Measurements from ENCODE around the gene LACC1. TPM values are rescaled to one million over a fixed set of nuclear protein-coding genes. Genes with fewer than 3 reads are reported as not detected.

LACC1 gene
- total and polyA plus RNA-seq, 2 experiments from 2014 or later: 6.4 to 8.2 TPM

DNA sequence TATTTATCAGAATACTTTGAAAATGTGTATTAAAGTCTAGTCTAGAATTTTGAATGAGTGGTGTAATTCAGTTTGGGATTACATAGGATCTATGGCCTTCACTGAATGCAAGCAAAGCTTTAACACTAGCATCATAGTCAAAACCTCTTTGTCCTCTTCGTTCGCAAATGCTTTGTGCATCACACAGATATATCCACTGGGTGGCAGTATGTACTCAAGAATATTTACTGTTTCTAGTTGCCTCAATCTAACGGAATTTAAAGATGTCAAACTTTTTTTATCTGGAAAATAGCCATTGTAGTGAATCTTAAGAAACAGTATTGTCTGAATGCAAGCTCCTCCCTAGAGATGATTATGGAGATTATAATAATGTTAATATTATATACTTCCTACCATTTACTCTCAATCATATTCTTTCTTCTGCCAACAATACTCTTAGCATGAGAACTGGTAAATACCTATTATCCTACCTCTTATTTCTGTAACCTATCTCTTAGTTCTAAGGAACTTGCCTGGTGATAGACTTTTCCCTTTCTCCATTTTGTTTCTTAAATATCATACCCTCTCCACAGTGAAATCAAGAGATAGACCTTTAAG, 25.8 kb downstream of the LACC1 start:
- H3K9ac ChIP-seq: no peak overlapping the region
- H3K27me3 ChIP-seq (replicated peaks; ENCODE audit: insufficient read depth): no peaks in the 10 kb centered on the region
- in situ Hi-C loops (cut with MboI): loop anchor here (10.0 to 25.0 kb wide), 2 partner anchors 529 to 1057 kb away; no protein-coding TSS in a partner anchor
- H4K20me1 ChIP-seq (ENCODE audit: insufficient read depth): no peaks in the 10 kb centered on the region
- DNase-seq: peak; percentile 81
- no peak overlapping the region for H2AFZ ChIP-seq
- H3F3A ChIP-seq (ENCODE audit: insufficient read depth): no peaks in the 10 kb centered on the region
- no peaks in the 10 kb centered on the region for H3K79me2 ChIP-seq (ENCODE audit: insufficient read depth)
- H3K27ac ChIP-seq: no peak overlapping the region
- no peak overlapping the region for H3K4me2 ChIP-seq (ENCODE audit: unreplicated experiment)
- H3K9me3 ChIP-seq (ENCODE audit: low read depth): no peaks in the 10 kb centered on the region
- no peaks in the 10 kb centered on the region for H3K9me2 ChIP-seq (ENCODE audit: insufficient read depth)
- H3K36me3 ChIP-seq (ENCODE audit: low read depth): no peaks in the 10 kb centered on the region
- TF ChIP-seq EZH2 (IDR thresholded peaks at IDR 0.05; ENCODE audit: insufficient read depth, poor library complexity, severe bottlenecking): no peak
- no peak for TF ChIP-seq EZH2phosphoT487 (IDR thresholded peaks at IDR 0.05; ENCODE audit: insufficient read depth, low read depth)
- 2 to 4% methylated on average over 3 of the region's 3 CpGs for WGBS, 2 experiments (ENCODE audit: low coverage in 1 of 2, low lambda C conversion rate in 2 of 2, missing lambda C conversion rate in 2 of 2)
- H3K4me1 ChIP-seq (ENCODE audit: insufficient read depth): peaks cover 8% of the 10 kb centered on the region; the same call in 1 of the 2 replicates
- no peak overlapping the region for H3K4me3 ChIP-seq

- H3K36me3 ChIP-seq (ENCODE audit: low read depth): no peaks in the 10 kb centered on the region
- peak overlapping the region; percentile 40; the same call in 1 of the 2 replicates for H3K4me3 ChIP-seq
- H2AFZ ChIP-seq: no peak overlapping the region
- peak overlapping the region; percentile 37 for H3K9ac ChIP-seq
- DNase-seq: peak; percentile 77
- no peak for TF ChIP-seq EZH2 (IDR thresholded peaks at IDR 0.05; ENCODE audit: insufficient read depth, poor library complexity, severe bottlenecking)
- TF ChIP-seq EZH2phosphoT487 (IDR thresholded peaks at IDR 0.05; ENCODE audit: insufficient read depth, low read depth): no peak
- peak overlapping the region; percentile 22; the same call in 1 of the 2 replicates for H3K27ac ChIP-seq
- peaks cover 8% of the 10 kb centered on the region; the same call in 1 of the 2 replicates for H3K4me1 ChIP-seq (ENCODE audit: insufficient read depth)
- in situ Hi-C loops (cut with MboI): loop anchor here (10.0 to 25.0 kb wide), 2 partner anchors 526 to 1054 kb away; no protein-coding TSS in a partner anchor
- peak overlapping the region; percentile 29 for H3K4me2 ChIP-seq (ENCODE audit: unreplicated experiment)
- H4K20me1 ChIP-seq (ENCODE audit: insufficient read depth): no peaks in the 10 kb centered on the region
- 46 to 52% methylated on average over 2 of the region's 2 CpGs for WGBS, 2 experiments (ENCODE audit: low coverage in 1 of 2, low lambda C conversion rate in 2 of 2, missing lambda C conversion rate in 2 of 2)
- no peaks in the 10 kb centered on the region for H3F3A ChIP-seq (ENCODE audit: insufficient read depth)
- H3K9me3 ChIP-seq (ENCODE audit: low read depth): no peaks in the 10 kb centered on the region
- H3K27me3 ChIP-seq (replicated peaks; ENCODE audit: insufficient read depth): no peaks in the 10 kb centered on the region
- H3K9me2 ChIP-seq (ENCODE audit: insufficient read depth): no peaks in the 10 kb centered on the region
- no peaks in the 10 kb centered on the region for H3K79me2 ChIP-seq (ENCODE audit: insufficient read depth)
Observed at GRCh38 chr13:43908156-43909126, 28.7 kb downstream of the LACC1 start.

DNA sequence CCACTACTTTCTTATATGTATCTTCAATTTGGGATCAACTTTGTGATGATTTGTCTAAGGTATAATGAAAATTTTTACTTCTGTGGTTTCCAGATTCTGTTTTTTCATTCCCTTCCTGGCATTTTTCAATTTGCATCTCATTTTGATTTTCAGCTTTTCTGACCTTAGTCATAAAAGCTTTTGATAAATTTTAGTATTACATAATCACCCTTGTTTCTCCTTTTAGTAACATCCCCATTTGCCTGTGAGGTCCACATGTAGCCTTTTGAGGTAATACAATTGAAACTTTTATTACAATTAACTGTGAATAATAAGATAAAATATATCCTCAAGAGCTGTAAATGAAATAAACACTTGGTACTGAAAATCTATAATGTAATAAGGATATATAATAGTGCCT, 31.2 kb downstream of the LACC1 start:
- H3K4me2 ChIP-seq (ENCODE audit: unreplicated experiment): no peak overlapping the region
- no peak overlapping the region for H3K27ac ChIP-seq
- H3K36me3 ChIP-seq (ENCODE audit: low read depth): no peaks in the 10 kb centered on the region
- no peak overlapping the region for H3K4me3 ChIP-seq
- DNase-seq: no peak
- TF ChIP-seq EZH2 (IDR thresholded peaks at IDR 0.05; ENCODE audit: insufficient read depth, poor library complexity, severe bottlenecking) (no peak), EZH2phosphoT487 (IDR thresholded peaks at IDR 0.05; ENCODE audit: insufficient read depth, low read depth) (no peak)
- H3K9me3 ChIP-seq (ENCODE audit: low read depth): no peaks in the 10 kb centered on the region
- no peaks in the 10 kb centered on the region for H3K9me2 ChIP-seq (ENCODE audit: insufficient read depth)
- no peak overlapping the region for H2AFZ ChIP-seq
- no peaks in the 10 kb centered on the region for H3K27me3 ChIP-seq (replicated peaks; ENCODE audit: insufficient read depth)
- in situ Hi-C loops (cut with MboI): loop anchor here (25.0 kb wide), 1 partner anchor 1051 kb away; no protein-coding TSS in a partner anchor
- H3F3A ChIP-seq (ENCODE audit: insufficient read depth): no peaks in the 10 kb centered on the region
- H3K4me1 ChIP-seq (ENCODE audit: insufficient read depth): peaks cover 8% of the 10 kb centered on the region; the same call in 1 of the 2 replicates
- H4K20me1 ChIP-seq (ENCODE audit: insufficient read depth): no peaks in the 10 kb centered on the region
- H3K9ac ChIP-seq: no peak overlapping the region
- H3K79me2 ChIP-seq (ENCODE audit: insufficient read depth): no peaks in the 10 kb centered on the region

DNA sequence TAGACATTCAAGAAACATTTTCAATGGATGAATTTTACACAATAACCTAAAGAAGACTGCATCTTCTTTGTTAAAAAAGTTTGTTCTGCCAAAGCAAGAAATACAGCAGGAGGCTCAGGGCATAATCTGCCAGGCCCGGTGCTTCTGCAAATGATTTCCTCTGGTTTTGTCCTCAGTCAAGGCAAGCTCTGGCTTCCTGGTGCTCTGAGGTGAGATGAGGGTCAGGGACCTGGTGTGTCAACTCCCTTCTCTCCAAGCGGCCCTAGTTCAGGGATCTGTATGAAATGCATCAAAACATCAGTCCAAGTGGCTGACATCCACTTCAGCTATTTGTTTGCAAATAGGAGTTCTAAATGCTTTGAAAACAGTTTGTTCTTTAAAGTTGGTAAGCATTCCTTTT, 31.6 kb downstream of the LACC1 start:
- no peak overlapping the region for H3K4me3 ChIP-seq
- H3K9me3 ChIP-seq (ENCODE audit: low read depth): no peaks in the 10 kb centered on the region
- TF ChIP-seq EZH2phosphoT487 (IDR thresholded peaks at IDR 0.05; ENCODE audit: insufficient read depth, low read depth) (no peak), EZH2 (IDR thresholded peaks at IDR 0.05; ENCODE audit: insufficient read depth, poor library complexity, severe bottlenecking) (no peak)
- H3K9ac ChIP-seq: no peak overlapping the region
- H2AFZ ChIP-seq: no peak overlapping the region
- H3K4me1 ChIP-seq (ENCODE audit: insufficient read depth): peaks cover 8% of the 10 kb centered on the region; the same call in 1 of the 2 replicates
- H3K9me2 ChIP-seq (ENCODE audit: insufficient read depth): no peaks in the 10 kb centered on the region
- in situ Hi-C loops (cut with MboI): loop anchor here (25.0 kb wide), 1 partner anchor 1051 kb away; no protein-coding TSS in a partner anchor
- no peak for DNase-seq
- WGBS, 2 experiments (ENCODE audit: low coverage in 1 of 2, low lambda C conversion rate in 2 of 2, missing lambda C conversion rate in 2 of 2): 73 to 79% methylated on average over 2 of the region's 2 CpGs
- H3K79me2 ChIP-seq (ENCODE audit: insufficient read depth): no peaks in the 10 kb centered on the region
- no peaks in the 10 kb centered on the region for H4K20me1 ChIP-seq (ENCODE audit: insufficient read depth)
- no peak overlapping the region for H3K4me2 ChIP-seq (ENCODE audit: unreplicated experiment)
- no peak overlapping the region for H3K27ac ChIP-seq
- no peaks in the 10 kb centered on the region for H3F3A ChIP-seq (ENCODE audit: insufficient read depth)
- no peaks in the 10 kb centered on the region for H3K36me3 ChIP-seq (ENCODE audit: low read depth)
- H3K27me3 ChIP-seq (replicated peaks; ENCODE audit: insufficient read depth): no peaks in the 10 kb centered on the region

Data from GM23248 (cell line).